Activated CD8-positive, alpha-beta T cell treated with anti-CD3 and anti-CD28 coated beads, Interleukin-2, amount 10 ng/mL, durations not matched to agents 7 days and 5 days (primary cell): ENCODE measurements around the gene AWAT1. TPM values are rescaled to one million over a fixed set of nuclear protein-coding genes. Genes with fewer than 3 reads are reported as not detected.
"Not testable (repeated sequence)": the region's sequence is repeated elsewhere in the genome, so short reads cannot be mapped to it uniquely, and the experiment has no call there.

Experiments used
- ATAC-seq: fragments of 150-1000 bp; cut with Tn5 transposase; one replicate; pipeline ENCODE4 v1.10.0; 2021; ENCODE audit warnings: moderate library complexity
- CTCF ChIA-PET: fragments of 350-600 bp; sonication (Branson Sonifier 250); formaldehyde crosslinking; loops from one replicate; lab custom pipeline; 2021; ENCODE audit warnings: antibody characterized with exemption; lab: Charles Lee
- POLR2A ChIA-PET: fragments of 350-600 bp; sonication (Branson Sonifier 250); formaldehyde crosslinking; loops from one replicate; lab custom pipeline; 2021; ENCODE audit warnings: antibody characterized with exemption; lab: Charles Lee
- DNase-seq: peaks from one replicate; pipeline ENCODE4 v3.0.0-alpha.2; 2020
- H3K27ac Mint-ChIP-seq: one replicate; pipeline ENCODE4 v1.8.0; 2021; ENCODE audit warnings: mild to moderate bottlenecking, mixed read lengths
- H3K27me3 Mint-ChIP-seq: one replicate; pipeline ENCODE4 v1.8.0; 2021; ENCODE audit warnings: low read depth, mixed read lengths
- H3K36me3 Mint-ChIP-seq: one replicate; pipeline ENCODE4 v1.8.0; 2021; ENCODE audit warnings: low read depth, mixed read lengths
- H3K4me1 Mint-ChIP-seq: one replicate; pipeline ENCODE4 v1.8.0; 2021; ENCODE audit warnings: low read depth, mixed read lengths
- H3K4me3 Mint-ChIP-seq: one replicate; pipeline ENCODE4 v1.8.0; 2021; ENCODE audit warnings: mild to moderate bottlenecking, mixed read lengths
- H3K9me3 Mint-ChIP-seq: one replicate; pipeline ENCODE4 v1.8.0; 2022; ENCODE audit warnings: mixed read lengths; ENCODE audit not compliant: insufficient read depth
- total RNA-seq, 2 experiments: library from RNA; stranded (reverse); gene quantifications; one replicate each; pipeline ENCODE4 v1.2.3, GENCODE V29; 2021

AWAT1 gene
- not detected for total RNA-seq

DNA sequence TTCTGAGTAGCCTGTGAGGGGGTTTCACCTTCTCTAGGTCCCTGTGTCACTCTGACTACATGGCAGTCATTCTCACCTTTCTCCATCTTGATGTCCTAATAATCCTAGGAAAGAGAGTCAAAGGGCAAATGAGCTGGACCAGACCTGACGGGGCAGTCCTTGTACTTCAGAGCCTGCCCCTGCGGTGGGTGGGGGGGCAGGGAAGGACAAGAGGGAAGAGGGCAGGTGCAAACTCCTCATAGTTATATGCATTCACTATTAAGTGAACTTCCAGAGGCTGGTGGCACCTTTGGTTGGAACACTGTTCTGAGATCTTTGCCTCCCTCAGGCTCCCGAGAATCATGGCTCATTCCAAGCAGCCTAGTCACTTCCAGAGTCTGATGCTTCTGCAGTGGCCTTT, at the start of gene AWAT1:
Gene AWAT1 (plus strand): TSS at position 301 of the 400 bp plus-strand sequence. CDS start 41 bp downstream, at position 342.
- ChIA-PET POLR2A (no interaction called here), CTCF (no interaction called here)
- ATAC-seq (no peak), DNase-seq (no peak)
- Mint-ChIP-seq H3K27ac (no peak within 1 kb of the TSS), H3K36me3 (no peaks in the 10 kb centered on the region), H3K4me1 (peaks cover 5% of the 10 kb centered on the region), H3K9me3 (no peaks in the 10 kb centered on the region), H3K27me3 (no peaks in the 10 kb centered on the region), H3K4me3 (no peak within 1 kb of the TSS)

- ChIA-PET POLR2A (no interaction called here), CTCF (no interaction called here)
- no peaks in the 10 kb centered on the region for H3K9me3 Mint-ChIP-seq
- H3K27me3 Mint-ChIP-seq = peaks cover 7% of the 10 kb centered on the region
- no peaks in the 10 kb centered on the region for H3K4me1 Mint-ChIP-seq
- ATAC-seq (no peak), DNase-seq (no peak)
- H3K4me3 Mint-ChIP-seq = no peak overlapping the region
- H3K36me3 Mint-ChIP-seq = no peaks in the 10 kb centered on the region
- H3K27ac Mint-ChIP-seq = no peak overlapping the region
Measured at GRCh38 chrX:70190225-70190624, 44.2 kb upstream of the AWAT1 start.

GRCh38 chrX:70196961-70197720, 37.3 kb upstream of the AWAT1 start:
- Mint-ChIP-seq H3K27me3 (peaks cover 7% of the 10 kb centered on the region), H3K4me3 (no peak overlapping the region), H3K27ac (no peak overlapping the region), H3K9me3 (no peaks in the 10 kb centered on the region), H3K36me3 (no peaks in the 10 kb centered on the region), H3K4me1 (no peaks in the 10 kb centered on the region)
- ChIA-PET POLR2A (no interaction called here), CTCF (interaction anchor here (0.8 to 1.3 kb wide), 3 partner anchors 20 to 236 kb away, joined by 3 read pairs; partner anchors contain the start of gene DGAT2L6)
- peak; percentile 74 for DNase-seq
- peak; percentile 53 for ATAC-seq

- Mint-ChIP-seq H3K36me3 (no peaks in the 10 kb centered on the region), H3K4me1 (no peaks in the 10 kb centered on the region), H3K9me3 (no peaks in the 10 kb centered on the region), H3K4me3 (no peak overlapping the region), H3K27me3 (no peaks in the 10 kb centered on the region), H3K27ac (no peak overlapping the region)
- DNase-seq (no peak), ATAC-seq (no peak)
- ChIA-PET CTCF (no interaction called here), POLR2A (no interaction called here)
Measured at GRCh38 chrX:70201732-70202131, 32.7 kb upstream of the AWAT1 start.

GRCh38 chrX:70208479-70208878, 26.0 kb upstream of the AWAT1 start:
- DNase-seq (no peak), ATAC-seq (no peak)
- no peak overlapping the region for H3K27ac Mint-ChIP-seq
- no peaks in the 10 kb centered on the region for H3K36me3 Mint-ChIP-seq
- H3K27me3 Mint-ChIP-seq = peaks cover 5% of the 10 kb centered on the region
- H3K4me1 Mint-ChIP-seq = no peaks in the 10 kb centered on the region
- no peak overlapping the region for H3K4me3 Mint-ChIP-seq
- no peaks in the 10 kb centered on the region for H3K9me3 Mint-ChIP-seq
- ChIA-PET POLR2A (interaction anchor here (0.6 kb wide), 1 partner anchor 21 kb away, joined by 3 read pairs; no protein-coding TSS in a partner anchor), CTCF (no interaction called here)

- CTCF ChIA-PET = not testable (repeated sequence)
Measured at GRCh38 chrX:70209570-70209969, 24.9 kb upstream of the AWAT1 start.

GRCh38 chrX:70219938-70220764, 14.3 kb upstream of the AWAT1 start:
- Mint-ChIP-seq H3K9me3 (no peaks in the 10 kb centered on the region), H3K27me3 (no peaks in the 10 kb centered on the region), H3K4me3 (no peak overlapping the region), H3K27ac (no peak overlapping the region), H3K36me3 (no peaks in the 10 kb centered on the region), H3K4me1 (no peaks in the 10 kb centered on the region)
- no peak for ATAC-seq
- ChIA-PET POLR2A (no interaction called here), CTCF (no interaction called here)
- no peak for DNase-seq

More at GRCh38 chrX:70209570-70209969, 24.9 kb upstream of the AWAT1 start:
- H3K9me3 Mint-ChIP-seq, H3K4me1 Mint-ChIP-seq, H3K4me3 Mint-ChIP-seq, H3K27me3 Mint-ChIP-seq, ATAC-seq, H3K36me3 Mint-ChIP-seq, H3K27ac Mint-ChIP-seq, DNase-seq, POLR2A ChIA-PET: not testable (repeated sequence)

DNA sequence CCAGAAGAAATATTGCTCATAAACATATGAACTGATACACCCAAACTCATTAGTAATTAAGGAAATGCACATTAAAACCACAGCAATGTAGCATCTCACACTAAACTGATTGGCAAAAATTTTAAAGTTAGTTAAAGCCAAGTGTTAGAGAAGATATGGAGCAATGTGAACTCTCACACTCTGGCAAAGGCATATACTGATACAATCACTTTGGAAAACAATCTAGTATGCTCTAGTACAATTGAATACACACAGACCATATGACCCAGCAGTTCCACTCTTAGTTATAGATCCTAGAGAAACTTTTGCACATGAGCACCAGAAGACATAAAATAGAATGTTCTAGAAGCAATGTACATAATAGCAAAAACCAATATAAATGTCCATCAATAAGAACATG, 8.4 kb upstream of the AWAT1 start:
- DNase-seq (no peak), ATAC-seq (no peak)
- Mint-ChIP-seq H3K4me1 (no peaks in the 10 kb centered on the region), H3K9me3 (no peaks in the 10 kb centered on the region), H3K27ac (no peak overlapping the region), H3K36me3 (no peaks in the 10 kb centered on the region), H3K4me3 (no peak overlapping the region), H3K27me3 (no peaks in the 10 kb centered on the region)
- CTCF ChIA-PET = no interaction called here
- POLR2A ChIA-PET = no interaction called here

DNA sequence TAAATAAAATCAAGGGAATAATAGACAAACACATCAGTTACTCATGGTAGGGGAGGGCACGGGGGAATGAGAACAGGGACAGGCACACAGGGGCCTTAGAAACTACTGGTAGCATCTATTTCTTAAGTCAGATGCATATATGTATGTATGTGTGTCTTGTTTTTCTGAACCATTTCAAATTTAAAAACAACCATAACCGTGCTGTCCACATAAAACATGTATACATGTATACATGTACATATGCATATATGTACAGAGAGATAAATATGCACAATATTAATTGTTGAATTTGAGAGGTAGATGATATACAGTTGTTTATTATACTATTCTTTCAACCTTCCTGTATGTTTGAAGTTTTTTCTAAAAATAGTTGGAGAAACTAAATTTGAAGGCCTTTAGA, 7.8 kb upstream of the AWAT1 start:
- POLR2A ChIA-PET = no interaction called here
- no peaks in the 10 kb centered on the region for H3K27me3 Mint-ChIP-seq
- no peak overlapping the region for H3K4me3 Mint-ChIP-seq
- no peak overlapping the region for H3K27ac Mint-ChIP-seq
- CTCF ChIA-PET = no interaction called here
- ATAC-seq = no peak
- H3K36me3 Mint-ChIP-seq = no peaks in the 10 kb centered on the region
- DNase-seq = no peak
- no peaks in the 10 kb centered on the region for H3K4me1 Mint-ChIP-seq
- H3K9me3 Mint-ChIP-seq = no peaks in the 10 kb centered on the region

GRCh38 chrX:70231666-70232065, 2.8 kb upstream of the AWAT1 start:
- POLR2A ChIA-PET = no interaction called here
- Mint-ChIP-seq H3K27me3 (no peaks in the 10 kb centered on the region), H3K9me3 (no peaks in the 10 kb centered on the region), H3K27ac (no peak overlapping the region), H3K36me3 (no peaks in the 10 kb centered on the region), H3K4me3 (no peak overlapping the region), H3K4me1 (peaks cover 5% of the 10 kb centered on the region)
- DNase-seq (no peak), ATAC-seq (no peak)
- CTCF ChIA-PET = no interaction called here

- H3K36me3 Mint-ChIP-seq = no peaks in the 10 kb centered on the region
- no peak overlapping the region for H3K4me3 Mint-ChIP-seq
- no peaks in the 10 kb centered on the region for H3K27me3 Mint-ChIP-seq
- no peaks in the 10 kb centered on the region for H3K9me3 Mint-ChIP-seq
- ChIA-PET POLR2A (no interaction called here), CTCF (interaction anchor here (0.6 kb wide), 1 partner anchor 221 kb away, joined by 3 read pairs; no protein-coding TSS in a partner anchor)
- no peaks in the 10 kb centered on the region for H3K4me1 Mint-ChIP-seq
- DNase-seq (no peak), ATAC-seq (no peak)
- H3K27ac Mint-ChIP-seq = no peak overlapping the region
Measured at GRCh38 chrX:70240751-70241150, 6.3 kb downstream of the AWAT1 start.

DNA sequence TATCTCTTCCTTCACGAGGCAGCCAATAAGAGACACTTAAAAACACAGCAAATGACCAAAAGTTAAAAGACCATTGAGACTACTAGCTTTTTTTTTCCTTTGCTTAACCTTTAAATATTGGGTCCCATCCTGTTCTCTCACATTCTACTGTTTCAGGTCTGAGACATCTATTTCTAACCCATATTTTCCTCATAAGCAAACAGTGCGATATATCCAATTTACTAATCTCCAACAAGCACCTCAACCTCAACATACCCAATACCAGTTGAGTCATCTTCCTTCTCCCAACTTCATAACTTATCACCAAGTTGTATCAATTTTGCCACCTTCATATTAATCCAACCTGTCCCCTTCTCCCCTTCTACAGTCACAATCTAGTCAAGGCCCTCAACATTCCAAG, 7.0 kb downstream of the AWAT1 start:
- CTCF ChIA-PET = no interaction called here
- no peak for ATAC-seq

More for the DNA sequence above, 7.0 kb downstream of the AWAT1 start:
- H3K36me3 Mint-ChIP-seq = no peaks in the 10 kb centered on the region
- no peak overlapping the region for H3K4me3 Mint-ChIP-seq
- no peaks in the 10 kb centered on the region for H3K27me3 Mint-ChIP-seq
- POLR2A ChIA-PET = no interaction called here
- H3K4me1 Mint-ChIP-seq = no peaks in the 10 kb centered on the region
- no peak for DNase-seq
- H3K9me3 Mint-ChIP-seq = no peaks in the 10 kb centered on the region
- H3K27ac Mint-ChIP-seq = no peak overlapping the region
